Fibroblast of gingiva (primary cell): Measurements from ENCODE around the gene MGMT.

ENCODE experiments used
- DNase-seq: peaks from one replicate; pipeline ENCODE4 v3.0.0-alpha.2; 2011; ENCODE audit warnings: low read depth

Gene MGMT

GRCh38 chr10:129593953-129594352, 126.9 kb downstream of the MGMT start:
- no peak for DNase-seq

DNA sequence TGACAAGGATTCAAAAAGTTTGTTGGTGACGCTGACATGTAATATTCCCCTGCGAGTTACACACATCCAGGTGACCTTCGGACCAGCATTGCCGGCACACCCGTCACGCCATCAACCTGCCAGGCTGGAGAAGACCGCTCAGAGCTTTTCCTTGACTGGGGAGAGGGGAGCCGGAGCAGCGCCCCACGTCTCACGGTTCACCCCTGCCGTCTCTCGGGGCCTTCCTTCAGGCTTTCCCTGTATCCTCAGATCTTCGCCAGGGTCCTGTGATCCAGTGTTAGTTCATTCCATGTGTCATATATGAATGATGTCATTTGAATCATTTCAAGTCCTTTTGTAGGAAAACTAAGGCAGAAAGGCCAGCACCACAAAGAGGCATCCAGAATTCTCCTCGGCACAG, 127.8 kb downstream of the MGMT start:
- no peak for DNase-seq

- no peak for DNase-seq
These were observed 131.4 kb downstream of the MGMT start for GRCh38 chr10:129598413-129598812.

DNA sequence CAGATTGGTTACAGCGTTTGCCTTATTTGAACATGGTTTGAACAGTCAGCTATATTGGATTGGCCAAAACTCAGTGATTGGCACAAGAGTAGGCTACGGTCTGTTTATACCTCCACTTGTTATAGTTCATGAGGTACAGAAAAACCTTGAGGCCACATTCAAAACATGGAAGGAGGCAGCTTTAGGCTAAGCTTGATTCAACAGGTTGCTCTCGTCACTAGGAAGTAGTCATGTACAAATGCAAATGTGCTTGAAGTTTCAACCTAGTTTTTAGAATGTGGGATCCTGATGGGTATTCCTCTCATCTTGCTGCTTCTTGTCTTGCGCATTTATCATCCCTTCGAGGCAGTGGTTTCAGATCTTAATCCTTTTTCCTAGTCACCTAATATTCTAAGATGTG, 132.1 kb downstream of the MGMT start:
- no peak for DNase-seq

GRCh38 chr10:129601737-129602136, 134.7 kb downstream of the MGMT start:
- DNase-seq, result no peak

GRCh38 chr10:129602938-129603535, 136.0 kb downstream of the MGMT start:
- no peak for DNase-seq

GRCh38 chr10:129604333-129605032, 137.4 kb downstream of the MGMT start:
- DNase-seq, result no peak

DNA sequence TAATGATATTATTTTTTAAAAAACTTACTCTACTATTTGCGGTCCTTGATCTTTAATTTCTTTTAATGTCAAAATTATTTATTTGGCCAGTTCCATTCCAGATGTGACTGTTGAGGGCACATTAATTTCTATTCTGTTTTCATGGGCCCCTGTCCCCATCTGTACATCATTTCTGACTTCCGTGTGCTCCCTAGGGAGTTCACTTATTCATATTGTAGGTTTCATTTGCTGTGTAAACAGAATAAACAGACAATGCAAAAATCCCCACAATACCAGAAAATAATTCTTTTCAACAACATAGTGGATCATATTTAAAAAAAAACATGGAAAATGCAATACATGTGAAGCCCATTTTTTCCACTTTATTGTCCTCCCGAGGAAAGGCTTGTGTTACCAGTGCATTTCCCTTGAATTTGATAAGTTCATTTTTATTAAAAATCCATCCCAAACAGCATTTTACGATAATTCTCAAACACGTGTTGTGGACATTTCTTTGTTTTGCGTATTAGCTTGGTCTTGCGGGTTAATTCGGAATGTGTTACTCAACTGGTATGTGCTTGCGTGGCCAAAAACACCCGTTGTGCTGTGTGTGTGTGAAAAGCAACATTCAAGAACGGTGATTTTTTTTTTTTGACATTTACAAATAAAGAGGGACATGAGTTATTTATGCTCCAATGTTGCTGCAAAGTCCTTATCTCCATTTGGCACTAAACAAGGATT, 138.4 kb downstream of the MGMT start:
- no peak for DNase-seq

GRCh38 chr10:129605986-129606518, 139.0 kb downstream of the MGMT start:
- DNase-seq, result no peak

DNA sequence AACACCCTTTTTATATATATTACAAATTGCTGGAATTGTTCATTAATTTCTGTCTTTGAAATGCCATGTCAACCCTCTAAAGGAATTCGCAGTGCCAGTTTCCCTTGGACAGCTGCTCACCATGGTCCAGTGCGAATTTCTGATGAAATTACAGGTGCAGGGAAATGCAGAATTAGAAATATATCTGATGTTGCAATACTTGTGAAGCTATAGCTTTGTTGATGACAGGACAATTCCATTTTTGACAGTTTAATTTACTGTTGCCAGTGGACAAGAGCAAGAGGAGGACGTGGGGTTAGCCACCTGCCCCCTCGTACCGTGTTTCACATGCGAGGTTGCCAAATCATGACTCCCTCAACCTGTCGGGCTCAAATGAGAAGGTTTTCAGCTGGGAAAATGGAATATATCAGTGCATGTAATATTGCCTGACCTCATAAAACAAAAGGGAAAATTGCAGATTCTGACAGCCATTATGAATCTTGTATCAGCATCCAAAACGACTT, 140.6 kb downstream of the MGMT start:
- no peak for DNase-seq

DNA sequence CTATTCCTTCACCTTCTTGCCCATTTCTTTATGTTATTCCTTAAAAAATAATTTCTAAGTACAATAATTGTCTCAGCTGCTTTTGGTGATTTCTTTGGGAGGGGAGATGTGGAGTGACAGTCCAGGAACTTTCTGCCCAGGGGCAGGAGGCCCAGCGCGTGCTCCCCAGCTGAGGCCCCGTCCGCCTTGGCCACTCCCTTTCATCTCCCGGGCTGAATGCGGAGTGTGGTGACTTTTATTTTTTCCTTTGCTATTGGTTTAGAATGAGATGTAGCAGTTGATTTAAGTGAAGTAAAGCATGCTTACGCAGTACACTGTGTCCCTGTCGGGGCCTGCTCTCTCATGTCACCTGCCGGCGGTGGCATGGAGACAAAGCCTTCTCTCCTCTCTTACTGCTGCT, 141.6 kb downstream of the MGMT start:
- DNase-seq, result no peak

DNA sequence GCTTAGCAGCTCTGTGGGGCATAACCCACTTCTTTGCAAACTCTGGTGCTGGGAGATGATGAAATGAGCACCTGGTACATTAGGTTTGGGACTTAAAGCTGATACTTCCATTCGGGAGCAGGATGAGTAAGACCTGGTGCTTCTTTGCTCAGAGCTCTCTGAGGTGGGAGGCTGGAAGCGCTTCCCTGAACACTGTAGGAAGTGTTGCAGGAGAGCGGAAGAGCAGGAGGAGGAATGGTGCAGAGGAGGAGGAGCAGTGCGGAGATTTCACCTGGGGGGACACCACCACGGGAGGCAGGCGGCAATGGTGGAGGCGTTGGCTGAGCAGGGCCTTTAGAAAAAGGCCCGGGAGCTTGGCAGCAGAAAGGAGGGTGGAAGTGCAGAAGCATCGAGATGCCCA, 142.5 kb downstream of the MGMT start:
- no peak for DNase-seq

DNA sequence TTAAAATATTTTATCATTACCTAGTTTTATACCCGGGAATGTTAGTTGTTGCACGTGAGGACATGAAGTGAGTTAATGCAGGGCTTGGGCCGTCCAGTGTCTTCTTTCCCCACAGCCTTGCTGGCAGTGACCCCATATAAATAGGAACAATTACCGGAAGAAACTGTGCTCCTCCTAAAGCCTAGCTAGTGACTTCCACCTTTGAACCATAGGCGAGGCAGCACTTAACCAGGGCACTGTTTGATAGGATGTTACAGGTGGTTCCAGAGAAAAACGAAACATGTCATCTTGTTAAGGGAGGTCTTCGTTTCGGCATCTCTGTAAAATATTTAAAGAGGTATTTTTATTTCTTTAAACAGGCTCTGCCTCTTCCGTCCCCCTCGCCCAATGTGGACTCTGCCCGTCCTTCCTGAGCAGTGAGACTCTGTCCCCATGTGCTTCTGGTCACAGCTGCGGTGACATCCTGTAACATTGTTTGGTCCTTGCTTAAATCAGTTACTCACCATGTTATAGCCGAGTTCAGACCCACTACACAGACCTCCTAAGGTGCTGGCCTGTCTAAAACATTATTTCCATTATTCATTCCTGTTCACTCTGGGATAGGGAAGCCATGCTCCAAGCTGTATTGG, 145.6 kb downstream of the MGMT start:
- no peak for DNase-seq

DNA sequence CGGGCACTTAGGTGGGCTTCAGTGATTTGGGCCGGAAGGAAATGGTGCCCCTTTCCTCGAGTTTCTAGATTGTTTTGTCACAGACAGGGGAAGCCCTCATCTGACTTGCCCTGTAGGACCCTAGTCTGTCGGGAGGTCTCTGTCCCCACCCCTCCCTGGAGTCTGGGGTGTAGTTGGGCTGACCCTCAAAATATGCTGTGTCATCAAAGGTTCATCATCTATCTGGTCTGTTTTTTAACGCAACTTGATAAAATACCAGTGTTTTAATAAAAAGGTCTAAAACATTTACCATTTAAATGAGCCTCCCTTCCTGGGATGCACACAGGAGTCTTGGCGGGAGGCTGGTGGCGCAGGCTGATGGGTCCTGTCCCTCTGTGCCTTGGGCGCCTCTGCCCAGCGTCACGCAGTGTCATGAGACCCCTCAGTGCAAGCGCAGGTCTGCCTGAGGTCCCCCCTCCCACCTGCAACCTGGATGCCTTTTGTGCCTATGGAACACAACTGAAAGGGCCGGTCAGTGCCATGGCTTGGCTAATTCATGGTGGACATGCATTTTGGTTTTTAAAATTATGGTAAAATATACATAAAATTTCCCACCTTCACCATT, 146.4 kb downstream of the MGMT start:
- no peak for DNase-seq

DNA sequence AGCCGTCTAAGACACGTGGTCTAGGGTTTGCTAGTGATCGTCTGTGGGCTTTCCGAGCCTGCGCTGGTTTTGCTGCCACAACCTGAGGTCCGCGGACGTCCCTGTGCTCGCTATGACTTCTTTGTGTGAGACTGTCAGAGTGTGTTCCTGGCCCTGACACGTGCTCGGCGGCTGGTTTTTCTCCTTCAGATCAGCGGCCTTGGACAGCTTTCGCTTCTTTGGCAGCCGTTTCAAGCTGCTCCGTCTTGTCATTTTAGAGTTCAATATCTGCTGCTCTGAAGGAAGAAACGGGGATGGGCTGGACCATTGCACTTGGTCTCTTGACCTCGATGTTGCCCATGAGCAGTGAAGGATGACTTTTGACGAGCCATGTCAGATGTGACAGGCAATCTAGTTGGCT, 147.3 kb downstream of the MGMT start:
- DNase-seq, result no peak

DNA sequence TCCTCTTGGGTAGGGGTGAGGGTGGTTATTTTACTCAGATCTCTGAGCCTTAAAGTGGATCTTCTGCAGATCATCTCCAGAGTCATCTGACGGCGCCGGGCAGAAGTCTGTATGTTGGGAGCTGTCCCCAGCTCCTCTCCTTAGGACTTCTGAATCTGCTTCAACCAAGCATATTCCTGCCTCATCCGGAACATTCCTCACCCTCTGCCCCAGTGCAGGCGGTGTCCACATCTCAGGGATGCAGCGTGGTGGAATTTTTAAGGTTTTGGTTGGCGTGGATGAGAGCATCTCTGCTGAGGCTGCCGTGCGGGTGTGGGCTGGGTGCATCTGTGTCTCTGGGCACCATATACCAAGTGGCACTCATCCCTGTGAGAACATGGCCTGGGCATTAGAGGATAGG, 148.3 kb downstream of the MGMT start:
- no peak for DNase-seq

DNA sequence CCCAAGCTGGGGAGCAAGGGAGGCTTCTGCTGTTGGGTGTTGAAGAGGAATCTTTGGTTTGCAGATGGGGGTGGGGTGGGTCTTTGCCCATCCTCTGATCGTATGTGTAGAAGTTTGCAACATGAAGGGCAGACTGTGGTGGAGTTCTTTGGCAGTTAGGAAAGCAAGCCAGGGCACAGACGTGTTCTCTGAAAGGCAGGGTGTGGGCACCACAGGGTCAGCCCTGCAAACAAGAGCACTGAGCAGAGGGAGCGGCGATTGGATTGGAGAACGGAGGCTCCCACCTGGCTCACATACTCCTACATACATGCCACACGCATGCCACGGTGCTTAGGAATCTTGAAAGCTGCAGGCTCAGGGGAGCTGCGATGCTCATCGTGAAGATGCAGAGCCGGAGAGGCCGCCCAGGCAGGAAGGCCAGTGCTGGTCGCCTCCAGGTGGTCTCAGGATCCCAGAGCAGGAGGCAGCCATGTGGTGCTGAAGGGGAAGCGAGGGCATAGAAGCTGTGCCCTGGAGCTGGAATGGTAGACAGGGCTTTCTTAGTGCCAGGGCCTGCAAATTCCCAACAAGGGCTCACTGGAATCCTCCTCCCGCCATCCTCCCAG, 149.0 kb downstream of the MGMT start:
- no peak for DNase-seq

- DNase-seq, result no peak
These were observed 150.7 kb downstream of the MGMT start for GRCh38 chr10:129617768-129618167.

- no peak for DNase-seq
These were observed 154.0 kb downstream of the MGMT start for GRCh38 chr10:129621062-129621461.

DNA sequence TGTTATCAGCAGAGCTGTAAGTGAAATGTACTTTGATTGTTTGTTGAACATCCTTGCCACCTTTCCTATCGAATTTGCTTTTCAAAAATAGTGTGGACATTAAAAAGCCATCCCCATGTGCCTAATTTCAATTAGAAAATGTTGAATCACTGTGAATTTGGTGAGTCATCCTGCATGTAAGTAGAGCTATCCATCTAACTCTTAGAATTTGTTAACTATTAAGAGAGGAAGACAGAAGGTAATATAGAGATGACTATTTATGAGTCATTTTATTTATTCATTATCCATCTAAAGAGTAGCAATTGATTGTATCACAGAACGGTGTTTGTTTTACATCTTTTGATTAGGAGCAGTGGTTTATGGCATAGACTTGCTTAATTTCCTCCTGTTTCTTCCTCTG, 154.7 kb downstream of the MGMT start:
- no peak for DNase-seq

DNA sequence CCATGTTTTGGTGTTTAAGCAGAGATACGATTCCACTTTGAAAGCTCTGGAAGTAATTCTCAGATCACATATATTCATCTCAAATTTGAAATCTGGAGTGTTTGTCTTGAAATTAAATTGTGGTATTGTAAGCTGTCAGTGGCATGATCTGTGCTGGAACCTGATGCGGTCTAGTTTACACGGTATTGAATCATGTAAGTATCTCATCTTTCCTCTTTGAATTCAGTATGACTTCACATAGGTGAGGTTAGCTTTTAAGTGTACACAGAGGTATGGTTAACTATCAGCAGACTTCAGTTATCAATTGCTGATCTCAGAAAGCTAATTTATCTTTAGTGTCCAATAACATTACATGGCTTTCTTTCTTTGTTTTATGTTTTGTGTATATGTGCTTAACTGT, 155.2 kb downstream of the MGMT start:
- no peak for DNase-seq

- no peak for DNase-seq
These were observed 155.7 kb downstream of the MGMT start for GRCh38 chr10:129622736-129623135.
